ENCODE results near the gene DDI1. TPM values are rescaled to one million over a fixed set of nuclear protein-coding genes. Genes with fewer than 3 reads are reported as not detected.
"Not testable (repeated sequence)": the region's sequence is repeated elsewhere in the genome, so short reads cannot be mapped to it uniquely, and the experiment has no call there.

DDI1 gene
- total RNA-seq, 6 experiments from 2014 or later = not detected

- no peaks in the 10 kb centered on the region; the same call in 1 of the 2 replicates for H3K9me3 Mint-ChIP-seq
- no peak overlapping the region for H3K4me3 Mint-ChIP-seq
These were observed 555 bp downstream of the DDI1 start for GRCh38 chr11:104036995-104037394.

DNA sequence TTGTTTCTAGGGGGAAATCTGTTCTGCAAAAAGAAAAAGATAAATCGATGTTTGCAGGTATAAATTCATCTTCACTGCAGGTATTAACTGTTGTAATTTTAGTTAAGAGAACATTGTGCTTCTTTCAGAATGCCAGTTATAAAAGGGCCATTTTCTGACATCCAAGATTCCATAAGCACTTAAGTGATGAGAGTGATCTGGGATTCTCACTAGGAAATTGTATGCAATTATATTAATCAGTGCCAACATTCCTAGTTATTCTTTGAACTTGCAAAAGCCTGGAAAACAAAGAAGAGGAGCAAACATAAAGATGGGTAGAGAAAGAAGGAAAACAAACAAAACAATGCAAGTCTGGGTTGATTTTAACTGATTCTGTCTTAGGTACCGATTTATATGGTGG is 5.4 kb downstream of the DDI1 start:
- TF ChIP-seq, protein P1, sequence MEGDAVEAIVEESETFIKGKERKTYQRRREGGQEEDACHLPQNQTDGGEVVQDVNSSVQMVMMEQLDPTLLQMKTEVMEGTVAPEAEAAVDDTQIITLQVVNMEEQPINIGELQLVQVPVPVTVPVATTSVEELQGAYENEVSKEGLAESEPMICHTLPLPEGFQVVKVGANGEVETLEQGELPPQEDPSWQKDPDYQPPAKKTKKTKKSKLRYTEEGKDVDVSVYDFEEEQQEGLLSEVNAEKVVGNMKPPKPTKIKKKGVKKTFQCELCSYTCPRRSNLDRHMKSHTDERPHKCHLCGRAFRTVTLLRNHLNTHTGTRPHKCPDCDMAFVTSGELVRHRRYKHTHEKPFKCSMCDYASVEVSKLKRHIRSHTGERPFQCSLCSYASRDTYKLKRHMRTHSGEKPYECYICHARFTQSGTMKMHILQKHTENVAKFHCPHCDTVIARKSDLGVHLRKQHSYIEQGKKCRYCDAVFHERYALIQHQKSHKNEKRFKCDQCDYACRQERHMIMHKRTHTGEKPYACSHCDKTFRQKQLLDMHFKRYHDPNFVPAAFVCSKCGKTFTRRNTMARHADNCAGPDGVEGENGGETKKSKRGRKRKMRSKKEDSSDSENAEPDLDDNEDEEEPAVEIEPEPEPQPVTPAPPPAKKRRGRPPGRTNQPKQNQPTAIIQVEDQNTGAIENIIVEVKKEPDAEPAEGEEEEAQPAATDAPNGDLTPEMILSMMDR (IDR thresholded peaks at IDR 0.05) = no peak
- no peaks in the 10 kb centered on the region; the same call in 1 of the 2 replicates for H3K9me3 Mint-ChIP-seq
- H3K27ac Mint-ChIP-seq = no peak overlapping the region
- no peak overlapping the region for H3K4me3 Mint-ChIP-seq
- H3K4me1 Mint-ChIP-seq (ENCODE audit: low read depth) = peaks cover 8% of the 10 kb centered on the region; the same call in 1 of the 2 replicates
- no peak for DNase-seq
- no peaks in the 10 kb centered on the region for H3K36me3 Mint-ChIP-seq (ENCODE audit: low read depth)
- H3K27me3 Mint-ChIP-seq (ENCODE audit: insufficient read depth) = peaks cover 2% of the 10 kb centered on the region; the same call in 1 of the 2 replicates

More at GRCh38 chr11:104036995-104037394, 555 bp downstream of the DDI1 start:
- peaks cover 2% of the 10 kb centered on the region; the same call in 1 of the 2 replicates for H3K27me3 Mint-ChIP-seq (ENCODE audit: insufficient read depth)
- H3K4me1 Mint-ChIP-seq (ENCODE audit: low read depth) = peaks cover 15% of the 10 kb centered on the region
- H3K36me3 Mint-ChIP-seq (ENCODE audit: low read depth) = no peaks in the 10 kb centered on the region
- TF ChIP-seq, protein P1 (IDR thresholded peaks at IDR 0.05) = no peak
- DNase-seq = no peak
- H3K27ac Mint-ChIP-seq = no peak overlapping the region

DNA sequence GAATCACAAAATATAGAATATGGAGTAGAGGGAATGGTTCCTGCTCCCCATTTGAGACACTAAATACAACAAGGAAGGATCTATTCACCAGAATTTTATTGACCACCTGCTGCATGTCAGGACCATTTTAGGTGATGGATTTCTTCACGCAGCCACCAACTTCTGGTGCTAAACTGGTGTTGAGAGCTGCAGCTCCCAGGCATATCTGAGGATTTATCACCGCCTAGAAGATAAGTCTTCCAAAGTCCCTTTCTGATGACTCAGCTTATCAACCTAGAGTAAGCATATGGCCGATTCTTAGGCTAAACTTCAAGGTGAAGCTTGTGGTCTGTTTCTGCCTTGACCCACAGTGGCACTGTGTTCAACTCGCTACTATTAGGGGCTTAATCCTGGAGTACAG is 6.7 kb downstream of the DDI1 start:
- no peak for DNase-seq

GRCh38 chr11:104043678-104044239 is 7.3 kb downstream of the DDI1 start:
- Mint-ChIP-seq H3K4me3 (no peak overlapping the region), H3K4me1 (ENCODE audit: low read depth) (peaks cover 8% of the 10 kb centered on the region; the same call in 1 of the 2 replicates), H3K27ac (no peak overlapping the region), H3K36me3 (ENCODE audit: low read depth) (no peaks in the 10 kb centered on the region), H3K27me3 (ENCODE audit: insufficient read depth) (peaks cover 2% of the 10 kb centered on the region; the same call in 1 of the 2 replicates), H3K9me3 (no peaks in the 10 kb centered on the region)
- TF ChIP-seq, protein P1 (IDR thresholded peaks at IDR 0.05) = no peak
- DNase-seq = no peak

More for the DNA sequence above, 6.7 kb downstream of the DDI1 start:
- Mint-ChIP-seq H3K36me3 (ENCODE audit: low read depth) (no peaks in the 10 kb centered on the region), H3K4me1 (ENCODE audit: low read depth) (peaks cover 8% of the 10 kb centered on the region; the same call in 1 of the 2 replicates), H3K4me3 (no peak overlapping the region), H3K9me3 (no peaks in the 10 kb centered on the region), H3K27ac (no peak overlapping the region), H3K27me3 (ENCODE audit: insufficient read depth) (peaks cover 2% of the 10 kb centered on the region; the same call in 1 of the 2 replicates)
- TF ChIP-seq, protein P1 (IDR thresholded peaks at IDR 0.05) = no peak

GRCh38 chr11:104046331-104046730 is 9.9 kb downstream of the DDI1 start:
- DNase-seq = no peak
- Mint-ChIP-seq H3K36me3 (ENCODE audit: low read depth) (no peaks in the 10 kb centered on the region), H3K27me3 (ENCODE audit: insufficient read depth) (no peaks in the 10 kb centered on the region), H3K4me1 (ENCODE audit: low read depth) (peaks cover 8% of the 10 kb centered on the region; the same call in 1 of the 2 replicates), H3K27ac (no peak overlapping the region), H3K9me3 (no peaks in the 10 kb centered on the region), H3K4me3 (no peak overlapping the region)
- TF ChIP-seq, protein P1 (IDR thresholded peaks at IDR 0.05) = no peak

DNA sequence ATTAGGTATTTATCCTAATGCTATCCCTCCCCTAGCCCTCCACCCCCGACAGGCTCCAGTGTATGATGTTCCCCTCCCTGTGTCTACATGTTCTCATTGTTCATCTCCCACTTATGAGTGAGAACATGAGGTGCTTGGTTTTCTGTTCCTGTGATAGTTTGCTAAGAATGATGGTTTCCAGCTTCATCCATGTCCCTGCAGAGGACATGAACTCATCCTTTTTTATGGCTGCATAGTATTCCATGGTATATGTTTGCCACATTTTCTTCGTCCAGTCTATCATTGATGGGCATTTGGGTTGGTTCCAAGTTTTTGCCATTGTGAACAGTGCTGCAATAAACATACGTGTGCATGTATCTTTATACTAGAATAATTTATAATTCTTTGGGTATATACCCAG is 10.4 kb downstream of the DDI1 start:
- not testable (repeated sequence) for DNase-seq; H3K27me3 Mint-ChIP-seq (ENCODE audit: insufficient read depth); H3K36me3 Mint-ChIP-seq (ENCODE audit: low read depth); H3K4me1 Mint-ChIP-seq (ENCODE audit: low read depth); H3K4me3 Mint-ChIP-seq; H3K27ac Mint-ChIP-seq; H3K9me3 Mint-ChIP-seq
